ENCODE data around the gene PLCB1. TPM values are rescaled to one million over a fixed set of nuclear protein-coding genes. Genes with fewer than 3 reads are reported as not detected.

The PLCB1 gene
- polyA plus RNA-seq, 1 donor (not counting 4 experiments of a cell fraction or from before 2014, with no cell fraction given): 0.37 TPM

DNA sequence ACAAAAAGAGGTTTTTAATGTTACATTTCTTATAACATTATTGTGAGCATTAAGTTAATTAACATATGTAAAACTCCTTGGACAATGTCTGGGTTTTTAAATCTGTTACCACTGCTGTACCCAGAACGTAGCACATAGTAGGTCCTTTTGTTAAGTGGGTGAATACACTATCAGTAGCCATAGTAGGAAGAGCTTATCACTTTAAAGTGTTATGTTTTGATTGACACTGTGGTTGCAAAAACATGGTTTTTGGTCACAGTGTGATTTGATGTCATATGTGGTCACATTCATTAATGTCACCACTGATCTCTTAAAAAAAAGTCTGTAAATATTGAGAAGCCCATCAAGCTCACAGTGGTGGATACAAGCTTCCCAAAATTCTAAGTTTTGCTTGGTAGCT, 160.7 kb downstream of the PLCB1 start:
- Histone ChIP-seq H3K4me3 (ENCODE audit: control insufficient read depth in 2 of 3, extremely low read depth in 1 of 3, insufficient read depth in 2 of 3, low read depth in 1 of 3, low read length in 3 of 3) (no peak overlapping the region), H3K9me1 (ENCODE audit: control insufficient read depth, extremely low read depth, insufficient read depth, low read length) (no peaks in the 10 kb centered on the region), H3K4me2 (ENCODE audit: control insufficient read depth, extremely low read depth, insufficient read depth, low read depth, low read length) (no peak overlapping the region), H3K27me3 (ENCODE audit: control insufficient read depth, extremely low read depth, insufficient read depth, low read length) (no peaks in the 10 kb centered on the region), H3K9me3 (ENCODE audit: control insufficient read depth, low read depth, low read length) (no peaks in the 10 kb centered on the region), H3K79me2 (ENCODE audit: control insufficient read depth, insufficient read depth, low read length) (no peaks in the 10 kb centered on the region), H4K20me1 (ENCODE audit: control insufficient read depth, extremely low read depth, insufficient read depth, low read length) (no peaks in the 10 kb centered on the region), H3K27ac (ENCODE audit: control insufficient read depth, insufficient read depth, low read length) (no peak overlapping the region), H3K36me3 (ENCODE audit: control insufficient read depth in 2 of 2, extremely low read depth in 1 of 2, insufficient read depth in 2 of 2, low read length in 2 of 2) (no peaks in the 10 kb centered on the region), H3K9ac (ENCODE audit: control insufficient read depth, extremely low read depth, insufficient read depth, low read length) (no peak overlapping the region), H2AFZ (ENCODE audit: control insufficient read depth, low read length) (no peak overlapping the region), H3K4me1 (ENCODE audit: control insufficient read depth, extremely low read depth, insufficient read depth, low read length) (no peaks in the 10 kb centered on the region)
- FAIRE-seq (no peak), DNase-seq (ENCODE audit: low read depth, low spot score) (no peak)
- TF ChIP-seq, protein P1, sequence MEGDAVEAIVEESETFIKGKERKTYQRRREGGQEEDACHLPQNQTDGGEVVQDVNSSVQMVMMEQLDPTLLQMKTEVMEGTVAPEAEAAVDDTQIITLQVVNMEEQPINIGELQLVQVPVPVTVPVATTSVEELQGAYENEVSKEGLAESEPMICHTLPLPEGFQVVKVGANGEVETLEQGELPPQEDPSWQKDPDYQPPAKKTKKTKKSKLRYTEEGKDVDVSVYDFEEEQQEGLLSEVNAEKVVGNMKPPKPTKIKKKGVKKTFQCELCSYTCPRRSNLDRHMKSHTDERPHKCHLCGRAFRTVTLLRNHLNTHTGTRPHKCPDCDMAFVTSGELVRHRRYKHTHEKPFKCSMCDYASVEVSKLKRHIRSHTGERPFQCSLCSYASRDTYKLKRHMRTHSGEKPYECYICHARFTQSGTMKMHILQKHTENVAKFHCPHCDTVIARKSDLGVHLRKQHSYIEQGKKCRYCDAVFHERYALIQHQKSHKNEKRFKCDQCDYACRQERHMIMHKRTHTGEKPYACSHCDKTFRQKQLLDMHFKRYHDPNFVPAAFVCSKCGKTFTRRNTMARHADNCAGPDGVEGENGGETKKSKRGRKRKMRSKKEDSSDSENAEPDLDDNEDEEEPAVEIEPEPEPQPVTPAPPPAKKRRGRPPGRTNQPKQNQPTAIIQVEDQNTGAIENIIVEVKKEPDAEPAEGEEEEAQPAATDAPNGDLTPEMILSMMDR (optimal IDR thresholded peaks at IDR 0.05 in 1 of 3, IDR thresholded peaks at IDR 0.05 in 1 of 3, conservative IDR thresholded peaks at IDR 0.05 in 1 of 3; ENCODE audit: extremely low read depth in 1 of 3, insufficient read depth in 2 of 3, low read length in 3 of 3): no peak
- no peak for TF ChIP-seq EZH2 (IDR thresholded peaks at IDR 0.05; ENCODE audit: low read length)
- dilution Hi-C loops (cut with MboI; ENCODE audit: extremely low pct_ligation_motif_present, low sequenced_read_pairs): no loop called here

DNA sequence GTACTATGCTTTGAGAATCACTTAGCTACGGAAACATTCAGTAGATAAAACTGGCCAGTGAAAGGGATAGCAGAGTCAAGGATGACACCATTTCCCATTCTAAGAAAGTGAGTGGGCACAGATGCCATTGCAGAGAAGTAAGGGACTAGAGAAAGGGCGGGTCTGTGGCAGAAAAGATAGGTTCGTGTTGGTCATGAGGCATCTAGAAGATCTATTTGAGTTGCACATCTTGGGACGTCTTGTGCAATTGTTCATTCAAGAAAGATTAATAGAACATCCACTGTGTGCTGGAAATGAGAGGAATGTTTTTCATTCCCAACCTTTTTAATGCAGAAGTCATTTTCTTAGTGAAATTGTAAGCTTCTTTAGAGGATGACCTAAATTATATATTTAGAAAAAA, 161.7 kb downstream of the PLCB1 start:
- Histone ChIP-seq H3K27me3 (ENCODE audit: control insufficient read depth, extremely low read depth, insufficient read depth, low read length) (no peaks in the 10 kb centered on the region), H3K9me3 (ENCODE audit: control insufficient read depth, low read depth, low read length) (no peaks in the 10 kb centered on the region), H3K4me3 (ENCODE audit: control insufficient read depth in 2 of 3, extremely low read depth in 1 of 3, insufficient read depth in 2 of 3, low read depth in 1 of 3, low read length in 3 of 3) (no peak overlapping the region), H4K20me1 (ENCODE audit: control insufficient read depth, extremely low read depth, insufficient read depth, low read length) (no peaks in the 10 kb centered on the region), H3K9ac (ENCODE audit: control insufficient read depth, extremely low read depth, insufficient read depth, low read length) (no peak overlapping the region), H2AFZ (ENCODE audit: control insufficient read depth, low read length) (no peak overlapping the region), H3K36me3 (ENCODE audit: control insufficient read depth in 2 of 2, extremely low read depth in 1 of 2, insufficient read depth in 2 of 2, low read length in 2 of 2) (no peaks in the 10 kb centered on the region), H3K9me1 (ENCODE audit: control insufficient read depth, extremely low read depth, insufficient read depth, low read length) (no peaks in the 10 kb centered on the region), H3K27ac (ENCODE audit: control insufficient read depth, insufficient read depth, low read length) (no peak overlapping the region), H3K4me1 (ENCODE audit: control insufficient read depth, extremely low read depth, insufficient read depth, low read length) (no peaks in the 10 kb centered on the region), H3K79me2 (ENCODE audit: control insufficient read depth, insufficient read depth, low read length) (no peaks in the 10 kb centered on the region), H3K4me2 (ENCODE audit: control insufficient read depth, extremely low read depth, insufficient read depth, low read depth, low read length) (no peak overlapping the region)
- TF ChIP-seq, protein P1 (optimal IDR thresholded peaks at IDR 0.05 in 1 of 3, IDR thresholded peaks at IDR 0.05 in 1 of 3, conservative IDR thresholded peaks at IDR 0.05 in 1 of 3; ENCODE audit: extremely low read depth in 1 of 3, insufficient read depth in 2 of 3, low read length in 3 of 3): no peak
- no peak for TF ChIP-seq EZH2 (IDR thresholded peaks at IDR 0.05; ENCODE audit: low read length)
- dilution Hi-C loops (cut with MboI; ENCODE audit: extremely low pct_ligation_motif_present, low sequenced_read_pairs): no loop called here
- no peak for DNase-seq (ENCODE audit: low read depth, low spot score)
- FAIRE-seq: no peak

Data from keratinocyte (primary cell).